Measurements from ENCODE around the gene RNF32.

RNF32 gene

DNA sequence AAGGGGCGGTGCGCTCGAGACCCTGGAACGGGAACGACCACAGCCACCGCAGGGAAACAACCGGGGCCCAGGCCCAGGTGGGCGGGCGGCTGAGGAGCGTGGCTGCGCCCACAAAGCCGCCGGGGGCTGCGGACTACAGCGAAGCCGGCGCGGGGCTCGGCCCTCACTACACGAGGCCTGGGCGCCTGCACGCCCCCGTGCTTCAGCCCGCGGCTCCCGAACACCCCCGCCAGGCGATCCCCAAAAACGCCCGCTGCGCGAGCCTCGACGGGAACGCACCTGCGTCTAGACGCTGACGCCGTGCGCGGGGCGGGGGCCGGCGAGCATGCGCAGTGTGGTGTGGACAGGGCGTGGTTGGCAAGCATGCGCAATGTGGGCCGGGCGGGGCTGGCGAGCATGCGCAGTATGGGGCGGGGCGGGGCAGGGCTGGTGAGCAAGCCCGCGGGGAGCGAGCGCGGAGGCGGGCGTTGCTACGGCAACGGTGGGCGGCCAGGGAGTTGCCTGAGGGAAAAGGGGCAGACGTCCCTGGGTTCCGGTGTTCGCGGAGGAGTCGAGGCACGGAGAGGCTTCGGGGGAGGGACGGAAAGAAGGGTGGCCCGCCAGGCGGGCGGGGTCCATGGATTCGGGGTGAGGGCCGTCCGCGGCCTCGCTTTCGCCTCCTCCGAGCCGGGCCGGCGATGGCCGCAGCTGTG is at the start of gene RNF32:
TSS of gene RNF32 (plus strand) at position 518 of the 692 bp plus-strand sequence. CDS start 3,104 bp downstream, outside the sequence.
- peak; percentile 21 to 95 (median 83) for DNase-seq

DNA sequence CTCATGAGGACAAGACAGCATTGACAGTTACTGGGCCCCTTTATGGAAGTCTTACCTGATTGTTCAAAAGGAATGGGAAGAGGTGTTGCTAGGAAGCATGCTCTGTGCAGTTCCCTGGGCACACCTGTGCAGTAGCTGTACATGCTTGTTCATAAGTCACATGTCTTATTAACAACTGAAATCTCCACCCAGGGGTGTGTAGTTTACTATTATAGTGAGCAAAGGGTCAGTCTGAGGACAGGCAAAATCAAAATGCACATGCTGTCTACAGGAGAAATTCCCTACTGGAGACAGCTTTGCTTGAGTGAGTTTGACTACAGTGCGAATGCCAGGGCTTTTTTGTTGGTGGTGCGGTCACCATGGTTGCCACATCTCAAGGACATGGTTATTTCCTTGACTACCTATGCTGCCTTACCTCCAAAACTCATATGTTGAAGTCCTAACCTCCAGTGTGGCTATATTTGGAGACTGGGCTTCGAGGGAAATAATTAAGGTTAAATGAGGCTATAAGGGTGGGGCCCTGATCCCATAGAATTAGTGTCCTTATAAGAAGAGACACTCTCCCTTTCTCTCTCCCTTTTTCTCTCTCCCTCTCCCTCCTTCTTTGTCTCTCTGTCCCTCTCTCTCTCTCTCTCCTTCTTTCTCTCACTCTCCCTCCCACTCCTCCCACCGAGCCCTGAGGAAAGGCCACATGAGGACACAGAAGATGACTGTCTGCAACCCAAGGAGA is 48.3 kb upstream of the RNF32 start:
- no peak for DNase-seq

DNA sequence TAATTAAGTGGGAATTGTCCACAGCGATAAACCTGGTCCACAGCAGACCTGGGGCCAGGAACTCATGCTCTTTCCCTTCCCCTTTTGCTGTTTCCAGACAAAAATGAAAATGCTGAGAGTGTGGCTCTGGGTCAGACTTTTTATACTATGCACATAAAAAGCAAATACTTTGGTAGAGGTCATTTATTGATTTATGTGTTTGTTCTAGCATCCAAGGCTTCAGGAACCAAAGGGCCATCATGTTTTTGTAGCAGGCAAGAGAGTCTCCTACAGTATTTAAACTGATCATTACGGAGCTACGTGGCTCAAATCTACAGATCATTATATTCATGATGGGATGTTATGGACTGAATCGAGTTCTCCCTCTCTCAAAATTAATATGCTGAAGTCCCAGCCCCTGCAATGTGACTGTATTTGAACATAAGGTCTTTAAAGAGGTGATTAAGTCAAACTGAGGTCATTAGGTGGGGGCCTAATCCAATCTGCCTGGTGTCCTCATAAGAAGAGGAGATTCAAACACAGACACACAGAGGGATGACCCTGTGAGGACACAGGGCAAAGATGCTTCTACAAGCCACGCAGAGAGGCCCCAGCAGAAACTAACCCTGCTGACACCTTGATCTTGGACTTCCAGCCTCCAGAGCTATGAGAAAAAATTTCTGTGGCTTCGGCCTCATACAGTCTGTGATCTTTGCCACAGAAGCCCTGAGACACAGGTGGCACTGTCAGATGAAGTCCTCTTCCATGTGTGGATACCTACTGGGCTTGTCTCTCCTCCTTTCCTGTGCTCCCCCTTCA is 46.1 kb upstream of the RNF32 start:
- no peak for DNase-seq

DNA sequence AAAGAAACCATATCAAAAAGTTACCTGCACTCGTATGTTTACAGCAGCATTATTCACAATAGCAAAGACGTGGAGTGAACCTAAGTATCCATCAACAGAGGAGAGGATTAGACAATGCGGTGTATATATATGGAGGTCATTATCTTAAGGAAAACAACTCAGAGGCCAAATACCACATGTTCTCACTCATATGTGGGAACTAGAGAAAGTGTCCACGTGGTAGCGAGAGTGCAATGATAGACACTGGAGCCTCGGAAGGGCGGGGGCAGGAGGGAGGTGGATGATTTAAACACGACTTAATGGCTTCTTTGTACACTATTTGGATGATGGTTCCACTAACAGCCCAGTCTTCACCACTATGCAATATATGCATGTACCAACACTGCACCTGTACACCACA is 40.1 kb upstream of the RNF32 start:
- no peak for DNase-seq

DNA sequence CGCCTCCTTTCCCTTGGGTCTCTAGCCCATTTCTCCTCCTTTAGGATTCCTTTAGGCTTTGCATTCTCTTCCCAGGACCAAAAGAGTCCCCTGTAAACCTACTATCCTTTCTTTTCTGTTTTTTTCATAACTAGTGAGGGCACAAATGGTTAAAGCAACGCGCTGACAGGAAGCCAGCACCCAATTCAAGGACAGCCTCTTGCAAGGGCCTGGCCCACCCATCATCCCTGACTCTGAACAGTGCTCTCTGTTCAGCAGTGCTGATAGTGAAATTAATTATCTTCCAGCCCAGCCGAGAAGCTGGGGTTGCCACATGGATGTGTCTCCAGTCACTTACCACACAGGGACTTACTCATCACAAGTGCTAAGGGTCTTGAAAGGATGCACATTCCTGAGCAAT is 38.3 kb upstream of the RNF32 start:
- DNase-seq, result no peak

DNA sequence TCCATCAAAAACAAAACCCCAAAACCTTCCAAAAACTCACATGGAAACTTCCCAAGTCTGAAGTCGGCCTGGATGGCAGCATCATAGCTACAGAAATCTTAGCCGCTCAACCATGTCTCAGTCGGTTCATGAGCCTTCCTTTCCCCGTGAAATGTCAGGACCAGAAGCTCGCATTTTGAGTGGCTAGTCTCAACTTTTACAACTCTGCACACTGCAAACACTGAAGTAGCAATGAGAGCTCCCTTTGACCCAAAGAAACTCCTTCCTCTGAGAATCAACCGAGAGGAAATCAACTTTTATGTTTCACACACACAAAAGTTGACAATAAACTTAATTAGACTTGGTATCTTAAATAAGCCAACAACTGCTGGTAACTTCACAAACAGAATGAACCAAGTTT is 37.6 kb upstream of the RNF32 start:
- DNase-seq, result no peak

DNA sequence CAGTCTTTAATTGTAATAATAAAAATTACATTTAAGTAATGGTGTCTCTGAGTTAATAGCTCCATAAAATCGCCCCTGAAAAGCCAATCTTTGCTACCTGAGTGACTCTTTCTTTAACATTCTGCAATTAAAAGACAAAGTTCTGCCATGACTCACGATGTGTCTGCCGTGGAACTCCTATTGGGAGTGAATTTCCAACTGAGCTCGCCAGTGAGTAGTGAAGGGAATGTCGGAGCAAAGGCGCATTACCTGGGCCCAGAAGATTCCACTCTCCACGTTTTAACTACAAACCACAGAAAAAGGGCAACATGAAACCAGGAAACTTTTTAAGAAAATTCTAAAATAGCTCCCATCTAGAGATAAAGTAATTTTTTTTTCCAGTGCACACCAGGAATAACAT is 36.9 kb upstream of the RNF32 start:
- no peak for DNase-seq

DNA sequence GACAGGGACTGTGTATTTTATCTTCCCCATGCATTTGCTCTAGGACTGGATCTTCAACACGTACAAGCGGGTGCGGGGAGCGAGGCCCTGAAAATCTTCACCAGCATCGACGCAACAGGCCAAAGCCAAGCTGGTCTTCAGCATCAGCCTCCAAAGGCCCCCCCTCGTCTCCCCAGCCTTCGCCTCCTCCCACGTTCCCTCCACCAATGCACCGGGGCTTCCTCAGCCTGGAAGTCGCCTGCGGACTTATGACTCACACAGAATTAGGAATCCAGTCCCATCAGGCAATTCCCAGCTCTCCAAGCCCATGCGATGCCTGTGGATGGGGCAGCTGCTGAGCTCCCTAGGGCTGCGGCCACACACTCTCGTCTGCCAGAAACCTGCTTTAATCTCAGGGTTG is 36.3 kb upstream of the RNF32 start:
- DNase-seq, result no peak

DNA sequence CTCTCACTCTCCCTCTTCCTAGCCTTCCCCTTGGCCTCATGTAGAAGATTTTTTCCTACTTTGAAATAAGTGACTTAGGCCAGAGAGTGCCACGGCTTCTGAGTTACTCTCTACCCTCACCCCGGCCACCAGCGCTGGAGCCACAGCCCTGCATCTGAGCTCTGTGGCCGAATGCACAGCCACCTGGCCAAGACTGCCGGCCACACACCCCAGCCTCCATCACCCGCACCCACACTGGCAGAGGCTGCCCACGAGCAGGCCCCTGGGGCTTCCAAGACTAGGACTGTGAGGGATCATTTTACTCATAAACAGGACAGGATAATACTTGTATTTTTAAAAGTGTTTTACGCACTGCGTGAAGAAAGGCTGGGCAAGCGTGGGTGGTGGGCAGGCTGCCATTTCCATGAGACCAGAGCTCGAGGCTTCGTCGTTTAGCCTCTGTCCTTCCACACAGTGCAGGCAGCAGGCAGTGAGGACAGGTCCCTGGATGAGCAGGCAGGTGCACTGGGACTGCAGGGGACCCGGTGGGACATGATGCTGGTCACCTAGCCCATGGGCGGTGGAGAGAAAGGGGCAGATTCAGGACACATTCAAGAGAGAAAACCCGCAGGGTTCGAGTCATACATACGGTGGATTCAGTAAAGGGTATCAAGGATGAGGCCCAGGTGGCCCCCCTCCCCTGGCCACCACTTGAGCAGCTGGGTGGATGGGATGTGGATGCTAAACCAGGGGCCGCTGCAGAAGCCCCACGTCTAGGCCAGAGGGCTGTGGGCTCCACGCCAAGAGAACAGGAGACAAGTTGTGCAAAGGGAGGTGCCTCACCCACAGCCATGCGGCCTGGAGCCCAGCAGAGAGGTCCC is 35.5 kb upstream of the RNF32 start:
- no peak for DNase-seq

DNA sequence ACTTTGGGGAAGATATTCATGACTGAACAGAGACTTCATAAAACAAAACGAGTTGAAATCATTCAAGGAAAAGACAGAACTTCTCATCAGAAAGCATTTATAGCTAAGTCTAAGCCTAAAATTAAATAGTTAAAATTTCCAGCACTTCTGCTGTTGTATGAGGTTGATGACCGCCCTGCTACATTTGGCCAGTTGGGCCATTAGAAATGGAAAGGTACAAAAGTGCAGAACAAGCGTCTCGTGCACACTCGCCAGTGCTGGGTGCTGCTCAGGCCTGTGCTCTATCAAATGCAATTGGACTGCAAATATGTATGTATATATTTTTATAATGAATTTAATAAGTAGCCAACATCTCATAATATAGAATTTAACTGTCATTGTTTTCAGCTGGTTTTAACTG is 34.4 kb upstream of the RNF32 start:
- no peak for DNase-seq

DNA sequence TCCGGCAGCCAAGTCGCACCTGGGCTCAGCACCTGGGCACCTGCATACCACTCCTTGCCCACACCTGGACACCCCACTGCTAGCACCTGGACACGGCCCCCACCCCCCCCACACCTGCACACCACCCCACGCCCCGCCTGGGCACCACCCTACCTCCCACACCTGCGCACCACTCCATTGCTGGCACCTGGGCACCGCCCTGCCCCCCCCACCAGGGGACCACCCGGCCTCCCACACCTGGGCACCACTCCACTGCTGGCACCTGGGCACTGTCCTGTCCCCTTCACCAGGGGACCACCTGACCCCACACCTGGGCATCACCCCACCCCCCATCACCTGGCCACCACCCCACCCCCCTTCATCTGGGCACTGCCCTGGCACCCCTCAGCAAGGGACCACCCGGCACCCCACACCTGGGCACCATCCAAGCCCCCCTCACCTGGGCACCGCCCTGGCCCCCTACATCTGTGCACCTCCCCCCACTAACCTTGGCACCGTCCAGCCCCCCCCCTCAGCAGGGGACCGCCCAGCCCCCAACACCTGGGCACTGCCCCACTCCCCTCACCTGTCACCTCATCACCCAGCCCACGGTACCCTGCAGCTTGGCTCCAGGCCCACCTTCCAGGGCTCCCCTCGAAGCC is 33.8 kb upstream of the RNF32 start:
- no peak for DNase-seq

DNA sequence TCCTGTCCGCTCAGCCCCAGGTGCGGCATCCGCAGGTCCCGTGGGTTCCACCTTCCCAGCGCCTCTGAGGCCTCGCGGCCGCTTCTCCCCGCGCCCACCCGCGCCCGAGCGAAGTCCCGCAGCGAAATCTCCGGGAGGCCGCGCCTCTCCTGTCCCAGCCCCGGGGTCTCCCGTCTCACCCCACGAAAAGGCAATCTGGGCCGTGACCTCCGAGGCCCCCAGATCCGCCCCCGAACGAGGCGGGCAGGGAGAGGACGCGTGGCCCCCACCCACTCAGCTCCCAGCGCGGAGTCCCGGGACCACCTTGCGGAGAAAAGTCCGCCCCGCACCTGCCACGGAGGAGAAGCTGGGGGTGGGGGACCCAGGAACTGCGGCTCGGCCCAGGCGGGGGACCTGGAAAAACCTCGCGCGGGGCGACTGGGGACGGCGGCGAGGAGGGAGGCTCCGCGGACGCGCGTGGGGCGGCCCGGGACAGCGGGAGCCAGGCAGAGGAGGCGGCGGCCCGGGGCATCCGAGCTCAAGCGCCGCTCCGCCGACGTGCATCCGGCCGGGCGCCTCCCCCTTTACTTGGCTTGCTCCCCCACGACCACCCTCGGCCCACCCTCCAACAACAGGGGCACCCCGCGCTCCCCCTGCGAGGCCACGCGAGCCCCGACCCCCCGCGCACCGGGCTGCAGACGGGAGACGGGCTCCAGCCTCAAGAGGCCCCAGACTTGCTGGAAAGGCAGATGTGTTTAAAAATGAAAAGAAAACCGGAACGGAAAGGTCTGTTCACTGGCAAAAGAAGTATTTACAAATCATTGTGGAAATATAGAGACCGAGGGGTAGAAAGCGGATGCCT is 33.0 kb upstream of the RNF32 start:
- DNase-seq, result no peak

DNA sequence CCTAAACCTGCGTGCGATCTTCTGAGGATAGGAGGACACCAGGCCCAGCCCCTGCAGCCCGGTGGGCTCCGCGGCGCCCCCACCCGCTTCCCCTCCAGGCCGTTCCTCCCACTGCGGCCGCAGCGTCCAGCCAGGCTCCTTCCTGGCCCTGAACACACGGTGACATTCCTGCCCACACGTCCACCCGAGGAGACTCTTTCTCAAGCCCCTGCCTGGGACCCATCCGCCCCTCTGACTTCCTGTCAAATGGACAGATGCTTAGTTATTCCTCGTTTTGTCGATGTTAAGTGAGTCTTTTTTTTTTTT is 32.4 kb upstream of the RNF32 start:
- no peak for DNase-seq

DNA sequence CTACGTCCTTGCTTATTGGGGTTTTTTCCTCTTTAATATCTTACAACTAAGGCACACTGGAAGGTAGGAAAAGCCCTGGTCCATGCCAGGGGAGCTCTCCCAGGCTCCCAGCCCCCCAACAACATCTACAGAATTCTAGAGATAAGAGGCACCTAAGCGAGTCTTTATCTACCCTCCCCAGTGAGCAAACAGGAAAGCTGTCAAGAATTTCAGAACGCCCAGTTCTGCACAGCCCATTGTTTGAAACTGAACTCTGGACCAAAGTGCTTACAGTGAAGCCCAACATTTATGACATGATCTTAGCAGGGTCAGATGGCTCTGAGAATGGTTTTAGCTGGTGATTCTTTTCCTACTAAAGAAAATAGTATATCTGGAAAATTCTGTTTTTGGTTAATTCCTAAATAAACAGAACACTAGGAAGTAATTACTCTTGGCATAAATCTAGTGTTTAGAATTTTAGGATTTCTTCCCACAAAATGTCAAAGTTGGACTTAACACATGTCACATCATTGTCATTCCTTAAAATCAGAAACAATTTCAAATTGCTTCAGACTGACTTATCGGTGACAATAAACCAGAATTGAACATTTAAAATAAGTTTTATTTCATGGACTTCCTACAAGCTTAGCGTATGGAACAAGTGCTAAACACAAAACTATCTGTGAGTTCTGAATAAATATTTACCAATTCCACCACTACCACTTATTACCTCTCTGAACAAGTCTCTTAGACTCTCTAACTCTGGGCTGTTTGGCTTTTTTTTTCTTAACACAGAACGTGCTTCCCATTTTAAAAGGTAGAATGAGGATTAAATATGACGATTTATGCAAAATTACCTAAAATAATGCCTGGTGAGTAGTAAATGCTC is 31.3 kb upstream of the RNF32 start:
- DNase-seq, result no peak

DNA sequence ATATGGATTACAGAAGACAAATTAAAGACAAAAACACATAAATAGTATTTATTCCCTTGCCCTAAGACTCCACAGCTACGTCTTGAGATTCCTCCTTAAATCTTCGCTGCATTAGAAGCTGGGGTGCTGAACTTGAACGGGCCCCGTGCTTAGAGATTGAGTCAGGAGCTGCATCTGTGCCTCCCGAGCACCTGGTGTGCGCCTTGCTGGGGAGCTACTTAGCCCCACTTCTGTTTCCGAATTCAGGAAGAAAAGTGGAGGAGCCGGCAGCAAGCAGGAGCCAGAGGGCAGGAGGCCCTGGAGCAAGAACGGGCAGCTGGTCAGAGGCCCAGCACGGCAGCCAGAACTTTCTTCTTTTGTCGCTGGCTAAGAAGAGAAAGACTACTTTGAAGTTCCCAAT is 30.4 kb upstream of the RNF32 start:
- no peak for DNase-seq

DNA sequence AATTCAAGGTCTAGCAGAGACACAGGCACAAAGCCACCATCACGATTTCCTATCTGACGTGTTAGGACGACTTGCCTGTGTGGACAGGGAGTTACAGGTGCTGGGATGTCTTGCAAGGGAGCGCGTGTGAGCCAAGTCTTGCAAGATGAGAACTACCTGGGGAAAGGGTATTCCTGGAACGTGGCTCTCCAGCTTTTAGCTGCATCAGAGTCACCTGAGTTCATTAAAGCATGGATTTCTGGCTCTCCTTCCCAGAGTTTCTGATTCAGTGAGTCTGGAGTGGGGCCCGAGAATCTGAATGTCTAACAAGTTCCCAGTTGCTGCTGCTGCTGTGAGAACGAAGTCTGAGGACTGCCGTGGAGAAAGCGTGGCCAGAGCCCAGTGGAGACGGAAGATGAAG is 30.0 kb upstream of the RNF32 start:
- no peak for DNase-seq

DNA sequence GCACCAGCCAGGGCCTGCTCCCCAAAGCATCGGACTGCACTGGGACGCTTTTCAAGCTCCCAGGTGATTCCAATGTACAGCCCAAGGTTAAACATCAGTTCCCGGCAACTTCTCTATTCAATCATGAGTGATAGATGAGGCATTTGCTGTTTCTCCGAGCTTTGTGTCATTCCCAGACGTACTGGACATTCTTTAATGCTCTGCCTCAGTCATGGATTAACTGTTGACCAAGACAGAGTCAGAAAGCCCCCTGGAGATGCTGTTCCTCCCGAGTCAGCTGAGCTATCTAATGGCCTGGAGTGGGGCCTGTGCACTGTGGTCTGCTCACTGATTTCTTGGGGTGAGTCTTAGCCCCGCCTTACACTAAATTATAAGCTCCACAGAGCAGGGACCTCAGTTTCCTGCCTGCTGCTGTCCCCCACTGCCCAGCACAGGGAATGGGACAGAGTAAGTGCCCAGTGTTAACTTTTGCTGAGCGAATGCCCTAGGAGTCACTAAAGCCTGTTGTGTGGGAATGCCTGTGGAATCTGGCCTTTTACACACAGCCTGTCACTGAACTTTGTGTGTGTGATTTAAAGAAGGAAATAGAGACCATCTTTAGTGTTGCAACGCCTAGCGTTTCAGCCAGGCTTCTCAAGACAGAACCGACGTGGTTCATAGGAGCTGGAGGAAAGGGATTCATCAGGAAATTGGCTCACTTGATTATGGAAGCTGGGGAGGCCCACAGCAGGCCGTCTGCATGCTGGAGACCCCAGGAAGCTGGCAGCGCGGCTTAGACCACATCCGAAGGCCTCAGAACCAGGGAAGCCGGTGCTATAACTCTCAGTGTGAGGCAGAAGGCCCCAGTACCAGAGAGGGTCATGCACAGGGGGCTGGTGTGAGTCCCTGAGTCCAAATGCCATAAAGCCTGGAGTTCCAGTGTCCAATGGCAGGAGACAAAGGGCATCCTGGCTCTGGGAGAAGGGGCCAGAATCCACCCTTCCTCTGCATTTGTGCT is 29.3 kb upstream of the RNF32 start:
- DNase-seq, result no peak

DNA sequence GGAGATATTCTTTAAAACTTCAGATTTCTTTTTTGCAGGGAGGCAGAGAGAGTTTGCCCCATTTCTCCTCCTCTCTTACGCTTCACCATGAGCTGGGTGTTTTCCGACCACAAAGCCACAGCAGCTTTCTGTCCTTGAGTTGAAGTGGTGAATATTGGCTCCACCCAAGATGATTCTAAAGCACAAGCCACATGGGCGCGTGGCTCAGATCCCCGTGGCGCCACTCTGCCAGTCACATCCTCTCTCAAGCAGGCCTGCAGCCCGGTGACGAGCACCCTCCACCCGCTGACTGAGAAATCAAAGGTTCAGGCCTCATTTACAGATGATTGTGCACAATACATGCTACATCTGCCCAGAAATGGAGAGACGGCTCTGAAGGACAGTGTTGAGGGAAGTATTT is 27.6 kb upstream of the RNF32 start:
- no peak for DNase-seq

Data from C1 segment of cervical spinal cord (tissue), 14 donors.